GM18517 (cell line): ENCODE data around the gene GSDME.
A peak's percentile ranks its signal among the peaks of the same experiment; 100 is the strongest.

ENCODE experiments used
- ATAC-seq: cut with Tn5 transposase; IDR thresholded peaks from one replicate; pipeline ENCODE4 v1.9.1; 2021; ENCODE audit warnings: mild to moderate bottlenecking, moderate library complexity; ENCODE audit not compliant: unreplicated experiment

The GSDME gene

DNA sequence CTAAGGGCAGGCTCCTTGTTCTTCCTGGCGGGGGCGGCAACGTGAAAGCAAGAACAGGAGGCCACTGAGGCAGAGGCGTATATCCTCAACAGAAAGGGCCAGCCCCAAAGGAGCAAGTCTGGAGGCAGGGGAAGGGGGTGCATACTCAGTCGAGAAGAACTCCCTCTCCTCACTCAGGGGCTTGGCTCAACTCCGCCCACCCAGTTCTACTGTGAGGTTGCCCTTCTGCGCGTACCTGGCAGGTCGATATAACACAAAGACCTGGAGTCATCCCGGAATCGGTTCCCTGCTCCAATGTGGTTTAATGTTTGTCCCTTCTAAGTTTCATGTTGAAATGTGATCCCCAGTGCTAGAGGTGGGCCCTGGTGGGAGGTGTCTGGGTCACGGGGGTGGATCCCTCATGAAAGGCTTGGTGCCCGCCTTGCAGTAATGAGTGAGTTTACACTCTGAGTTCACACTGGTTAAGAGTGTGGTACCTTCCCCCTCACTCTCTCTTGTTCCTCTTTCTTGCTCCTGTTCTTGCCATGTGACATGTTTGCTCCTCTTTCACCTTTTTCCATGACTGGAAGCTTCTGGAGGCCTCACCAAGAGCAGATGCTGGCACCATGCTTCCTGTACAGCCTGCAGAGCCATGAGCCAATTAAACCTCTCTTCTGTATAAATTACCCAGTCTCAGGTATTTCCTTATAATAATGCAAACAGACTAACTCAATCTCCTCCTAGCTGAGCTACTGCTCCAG lies 32.6 kb downstream of the GSDME start:
- ATAC-seq, result no peak

DNA sequence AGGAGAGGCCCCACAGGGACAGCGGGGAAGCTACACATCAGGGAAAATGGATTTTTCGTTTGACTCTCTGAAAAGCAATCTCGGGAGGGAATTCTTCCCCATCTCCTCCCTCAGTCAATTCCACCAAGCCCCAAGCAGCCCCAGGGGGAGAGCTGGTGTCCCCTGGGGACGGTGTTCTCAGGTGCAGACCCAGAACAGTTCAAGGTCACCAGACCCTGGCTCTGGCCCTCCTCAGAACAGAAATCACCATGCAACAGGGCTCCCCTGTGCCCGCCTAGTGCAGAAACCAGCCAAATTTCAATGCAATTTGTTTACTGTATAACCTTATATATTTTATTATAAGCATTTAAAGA lies 34.1 kb downstream of the GSDME start:
- ATAC-seq, result no peak

DNA sequence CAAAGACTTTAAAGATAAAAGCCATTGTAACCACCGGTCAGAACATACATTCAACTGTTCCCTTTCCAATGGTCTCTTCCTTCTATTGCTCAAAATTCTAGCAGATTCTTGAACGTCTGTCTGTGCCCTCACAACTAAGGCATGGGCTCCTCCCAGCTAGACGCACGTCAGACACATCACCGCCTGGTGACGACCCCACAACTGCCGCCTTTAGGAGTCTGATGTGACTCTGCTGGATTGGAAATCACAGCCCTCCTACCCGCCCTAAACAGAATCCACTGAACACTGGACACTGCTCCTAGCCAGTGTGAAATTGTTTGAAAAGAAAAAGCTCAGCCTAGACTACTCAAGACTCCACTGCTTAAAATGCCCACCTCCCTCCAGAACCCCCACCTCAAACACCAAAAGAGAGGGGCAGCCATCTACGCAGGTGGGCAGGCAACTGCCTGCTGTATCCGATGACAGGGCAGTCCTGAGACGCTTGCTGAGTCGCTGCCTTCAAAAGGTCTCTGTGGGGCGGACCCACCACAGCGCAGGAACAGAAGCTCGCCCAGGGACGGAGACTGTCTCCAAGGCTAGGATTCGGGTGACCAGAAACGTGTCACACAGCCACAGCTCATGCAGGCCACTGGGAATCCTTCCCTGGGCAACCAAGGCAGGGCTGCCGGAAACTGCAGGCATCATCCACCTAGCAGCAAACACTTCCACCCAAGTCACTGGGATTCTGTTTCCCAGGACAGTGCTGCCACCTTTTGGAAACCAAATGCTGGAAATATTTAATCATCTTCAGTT lies 34.7 kb downstream of the GSDME start:
- no peak for ATAC-seq

DNA sequence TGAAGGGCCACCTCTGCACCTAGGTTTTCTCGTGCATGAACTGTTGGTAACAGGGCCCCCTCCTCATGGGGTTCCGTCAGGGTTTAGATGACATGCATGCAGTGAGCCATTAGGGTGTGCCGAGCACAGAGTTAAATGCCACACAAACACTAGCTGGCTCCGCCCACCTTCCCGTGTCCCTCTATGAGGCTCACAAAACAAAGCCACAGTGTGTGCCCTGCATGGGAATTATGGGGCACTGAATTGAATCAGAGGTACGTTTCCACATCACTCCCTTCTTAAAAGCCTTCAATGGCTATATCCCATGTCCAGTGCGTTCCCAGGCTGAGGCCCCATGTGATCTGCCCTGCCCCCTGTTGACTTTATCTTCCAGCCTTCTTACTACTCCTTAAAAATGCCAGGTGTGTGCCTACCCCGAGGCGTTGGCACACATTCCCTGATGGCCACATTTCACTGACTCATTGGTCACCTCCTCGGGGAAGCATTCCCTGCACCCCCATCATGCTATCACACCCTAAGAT lies 35.7 kb downstream of the GSDME start:
- no peak for ATAC-seq

DNA sequence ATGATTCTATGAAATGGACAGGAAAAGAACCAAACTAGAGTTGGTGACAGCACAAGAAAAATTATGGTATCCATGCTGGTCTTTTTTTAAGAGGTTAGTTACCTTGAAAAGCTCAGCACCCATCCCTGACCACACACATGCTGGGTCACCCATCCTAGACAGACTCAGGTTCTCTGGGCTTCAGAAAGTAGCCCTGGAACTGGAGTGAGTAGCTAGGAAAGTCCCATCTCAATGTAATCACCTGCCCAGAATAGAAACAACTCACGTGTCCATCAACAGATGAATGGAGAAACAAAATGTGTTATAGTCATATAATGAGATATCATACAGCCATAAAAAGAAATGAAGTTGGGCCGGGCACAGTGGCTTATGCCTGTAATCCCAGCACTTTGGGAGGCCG lies 37.0 kb downstream of the GSDME start:
- ATAC-seq, result no peak

DNA sequence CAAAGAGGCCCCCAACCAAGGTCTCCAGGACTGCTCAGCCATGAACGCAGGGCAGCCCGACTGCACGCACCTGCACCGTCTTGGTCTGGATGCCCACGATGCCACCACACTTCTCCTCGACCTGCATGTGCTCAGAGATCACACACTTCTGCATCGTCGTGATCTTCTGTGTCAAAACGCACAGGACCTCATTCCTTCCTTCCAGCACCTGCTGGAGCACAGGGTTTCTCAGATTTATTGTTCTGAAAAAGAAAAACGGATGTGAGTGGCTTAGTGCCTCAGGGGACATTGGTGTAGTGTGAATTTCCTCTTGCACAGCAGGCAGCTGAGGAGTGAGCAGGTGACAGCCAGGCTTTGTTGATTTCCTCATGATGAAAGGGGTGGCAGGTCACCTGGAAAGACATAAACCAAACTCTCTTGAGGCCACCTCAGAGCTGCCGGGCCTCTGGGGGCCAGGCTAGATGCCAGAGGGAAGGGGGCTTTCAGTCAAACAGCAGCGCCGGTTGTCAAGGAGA lies 38.2 kb downstream of the GSDME start:
- peak; percentile 67 for ATAC-seq

DNA sequence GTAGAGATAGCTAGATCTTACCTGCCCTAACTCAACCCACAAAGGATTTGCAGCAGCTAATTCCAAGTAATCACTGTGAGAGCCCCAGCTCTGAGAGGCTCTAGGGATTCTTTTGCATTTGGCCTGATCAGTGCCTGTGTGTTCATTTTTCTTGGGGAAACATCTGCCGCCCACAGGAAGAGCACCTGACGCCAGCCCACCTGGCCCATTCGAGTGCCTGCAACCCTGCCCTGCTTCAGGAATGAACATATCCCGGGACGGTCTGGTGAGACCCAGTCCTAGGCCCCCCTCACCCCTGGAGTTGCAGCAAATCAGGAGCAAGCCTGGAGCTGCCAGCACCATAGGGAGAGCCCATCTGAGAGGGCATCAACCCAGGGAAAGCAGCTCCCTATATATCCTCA lies 38.8 kb downstream of the GSDME start:
- no peak for ATAC-seq

DNA sequence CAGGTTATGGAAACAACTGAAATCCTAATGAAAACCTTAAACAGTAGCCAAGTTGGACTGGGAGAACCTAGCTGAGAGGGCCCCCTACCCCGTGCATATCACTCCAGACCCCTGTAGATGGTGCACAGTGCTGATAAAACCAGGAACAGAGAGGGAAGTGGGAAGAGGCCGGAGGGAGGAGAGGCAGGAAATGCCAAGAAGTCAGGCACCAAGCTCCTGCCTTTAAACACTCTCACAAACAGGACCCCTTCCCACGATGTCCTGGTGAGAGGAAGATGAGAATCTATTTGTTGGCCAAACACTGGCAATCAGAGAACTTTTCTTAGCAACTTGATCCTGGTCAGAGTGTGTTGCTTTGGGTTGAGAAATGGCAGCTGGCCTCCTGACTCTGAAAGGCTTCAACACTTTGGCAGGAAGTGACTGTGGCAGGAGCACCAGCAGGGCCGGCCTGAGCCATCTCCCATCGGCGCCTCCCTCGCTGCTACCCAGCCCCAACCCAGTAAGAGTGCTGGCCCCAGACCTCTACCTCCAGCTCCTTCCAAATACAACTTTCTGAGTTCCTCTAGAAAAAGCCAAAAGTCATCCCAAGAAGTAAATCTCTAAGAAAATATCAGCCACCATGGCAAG lies 39.5 kb downstream of the GSDME start:
- ATAC-seq, result no peak

DNA sequence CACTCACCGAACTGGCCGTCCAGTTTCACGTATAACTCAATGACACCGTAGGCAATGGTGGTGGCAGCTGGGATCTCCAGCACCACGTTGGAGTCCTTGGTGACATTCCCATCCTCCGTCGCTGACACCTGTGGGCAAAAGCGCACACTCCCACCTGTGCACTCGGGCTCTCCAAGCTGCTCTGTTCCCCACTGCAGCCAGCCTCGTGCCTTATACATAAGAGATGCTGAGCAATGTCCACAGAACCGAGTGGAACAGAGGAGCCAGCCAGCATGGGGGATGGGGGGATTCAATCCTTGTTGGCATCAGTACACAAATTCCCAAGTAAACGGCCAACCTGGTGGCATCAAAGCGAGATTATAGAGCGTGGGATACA lies 40.0 kb downstream of the GSDME start:
- no peak for ATAC-seq

DNA sequence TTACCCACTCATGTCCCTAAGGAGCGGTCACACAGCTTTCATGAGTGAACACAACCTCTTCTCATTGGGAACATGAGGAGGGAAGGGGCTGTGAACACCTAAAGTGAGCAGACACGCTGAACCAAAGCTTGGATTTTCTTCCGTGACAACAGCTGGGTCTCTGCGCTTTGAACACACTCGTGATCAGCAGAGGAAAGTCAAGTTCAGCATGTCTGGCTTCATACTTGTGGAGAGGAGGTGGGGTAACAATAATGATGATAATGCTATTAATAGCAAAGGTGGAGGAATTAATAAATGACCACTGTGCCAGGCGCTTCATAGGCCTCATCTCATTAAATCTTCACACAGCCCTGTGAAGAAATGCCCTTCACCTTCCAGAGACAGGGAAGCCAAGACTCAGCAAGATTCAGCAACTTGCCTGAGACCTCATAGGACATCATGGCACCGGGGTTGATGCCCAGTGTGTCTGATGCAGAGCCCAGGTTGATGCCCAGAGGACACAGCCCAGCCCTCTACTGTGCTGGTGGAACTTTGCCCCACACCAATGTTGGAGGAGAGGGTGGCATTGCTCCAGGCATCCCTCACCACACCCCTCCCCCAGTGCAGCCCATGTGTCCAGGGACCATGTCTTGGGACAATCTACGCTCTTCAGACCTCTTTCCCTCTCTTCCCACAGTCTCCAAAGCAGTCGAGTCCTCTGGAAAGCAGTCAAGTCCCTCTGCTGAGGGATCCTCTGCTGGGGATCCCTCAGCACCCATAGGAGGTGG lies 40.6 kb downstream of the GSDME start:
- ATAC-seq, result no peak

DNA sequence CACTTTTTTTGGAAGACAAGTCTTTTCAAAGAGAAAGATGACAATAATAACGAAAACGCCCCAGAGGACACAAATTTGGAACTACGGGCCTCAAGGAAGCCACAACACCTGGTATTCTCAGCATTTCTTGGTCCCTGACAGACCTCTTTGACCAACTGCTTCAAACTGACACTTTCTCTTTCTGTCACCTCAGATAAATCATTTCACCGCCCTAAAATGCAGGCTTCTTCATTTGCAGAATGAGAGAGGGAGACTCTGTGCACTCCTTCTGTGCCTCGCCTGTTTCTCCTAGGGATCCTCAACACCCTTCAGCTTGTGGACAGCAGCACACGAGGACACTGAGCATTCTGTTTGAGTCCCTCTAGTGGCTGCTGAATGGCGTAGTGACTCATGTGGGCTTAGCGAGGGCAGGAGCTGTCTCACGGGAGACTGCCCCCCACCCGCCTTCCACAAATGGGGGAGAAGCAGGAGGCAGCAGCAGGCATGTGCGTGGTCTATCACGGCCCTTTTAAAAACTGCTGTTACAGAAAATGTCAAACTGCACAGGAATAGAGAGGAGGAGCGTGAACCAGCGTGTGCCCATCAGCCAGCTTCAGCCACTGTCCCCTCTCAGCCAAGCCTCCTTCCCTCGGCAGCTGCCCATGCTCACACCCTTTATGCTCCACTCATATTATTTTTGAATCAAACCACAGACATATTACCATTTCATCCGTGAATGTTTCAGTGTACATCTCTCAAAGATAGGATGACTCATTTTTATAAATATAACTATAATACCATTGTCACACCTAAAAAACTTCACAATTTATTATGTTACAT lies 41.4 kb downstream of the GSDME start:
- peak; percentile 58 for ATAC-seq

DNA sequence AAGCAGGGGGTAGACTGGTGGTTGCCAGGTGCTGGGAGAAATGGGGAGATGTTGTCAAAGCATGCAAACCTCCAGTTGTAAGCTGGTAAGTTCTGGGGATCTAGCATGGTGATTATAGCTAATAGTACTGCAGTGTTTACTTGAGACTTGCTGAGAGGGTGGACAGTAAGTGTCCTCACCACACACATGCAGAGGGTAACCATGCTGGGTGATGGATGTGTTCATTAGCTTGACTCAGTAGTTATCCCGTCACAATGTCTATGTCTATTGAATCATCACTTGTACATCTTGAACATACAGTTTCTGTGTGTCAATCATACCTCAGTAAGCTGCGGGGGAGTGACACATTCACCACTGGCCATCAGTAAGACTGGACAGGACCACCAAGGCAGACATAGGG lies 42.1 kb downstream of the GSDME start:
- ATAC-seq, result no peak

DNA sequence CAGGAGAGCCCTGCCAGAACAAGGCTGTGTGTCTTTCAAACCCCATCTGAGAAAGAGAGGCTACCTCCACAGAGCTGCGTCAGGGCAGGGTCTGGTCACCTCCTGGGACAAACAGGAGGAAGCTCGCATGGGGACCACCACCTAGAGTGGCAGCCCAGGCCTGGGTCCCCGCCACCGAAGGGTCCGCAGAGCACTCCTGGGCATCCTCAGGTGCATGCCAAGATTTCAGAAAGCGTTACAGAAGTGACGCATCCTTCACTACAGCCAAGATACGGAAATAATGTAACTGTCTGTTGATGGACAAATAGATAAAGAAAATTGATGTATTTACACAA lies 42.6 kb downstream of the GSDME start:
- ATAC-seq, result no peak

DNA sequence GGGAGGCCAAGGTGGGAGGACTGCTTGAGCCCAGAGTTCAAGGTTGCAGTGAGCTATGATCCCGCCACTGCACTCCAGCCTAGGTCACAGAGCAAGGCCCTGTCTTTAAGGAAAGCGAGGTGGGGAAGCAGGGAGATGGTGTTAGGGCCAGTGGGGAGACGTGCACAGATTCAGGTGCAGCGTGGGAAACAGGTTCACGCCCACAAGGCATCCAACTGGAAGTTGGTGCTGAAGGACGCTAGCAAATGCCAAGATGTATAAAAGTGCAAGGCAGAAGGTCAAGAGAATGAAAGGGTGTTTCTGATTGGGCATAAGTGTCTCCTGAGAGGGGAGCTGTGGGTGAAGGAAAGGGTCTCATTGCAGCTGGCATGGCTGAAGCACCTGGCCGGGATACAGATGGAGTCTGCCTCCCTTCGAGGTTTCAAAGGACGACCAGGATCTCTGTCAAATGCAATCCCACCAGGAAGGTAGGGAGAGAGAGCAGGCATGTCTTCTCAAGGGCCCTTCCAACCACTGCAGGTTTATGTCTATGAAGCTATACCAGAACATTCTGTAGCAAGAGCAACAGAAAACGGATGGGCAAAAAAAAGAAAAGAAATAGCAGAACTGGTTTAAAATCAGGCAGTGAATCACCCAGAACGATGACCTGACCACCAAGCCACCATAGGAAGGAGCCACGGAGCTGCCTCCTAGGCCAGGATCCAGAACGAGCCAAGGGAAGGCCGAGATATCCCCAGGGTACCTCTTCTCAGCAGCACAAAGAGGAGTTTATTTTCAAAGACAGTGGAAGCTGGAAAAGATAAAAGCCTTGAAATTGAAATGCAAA lies 43.2 kb downstream of the GSDME start:
- no peak for ATAC-seq

DNA sequence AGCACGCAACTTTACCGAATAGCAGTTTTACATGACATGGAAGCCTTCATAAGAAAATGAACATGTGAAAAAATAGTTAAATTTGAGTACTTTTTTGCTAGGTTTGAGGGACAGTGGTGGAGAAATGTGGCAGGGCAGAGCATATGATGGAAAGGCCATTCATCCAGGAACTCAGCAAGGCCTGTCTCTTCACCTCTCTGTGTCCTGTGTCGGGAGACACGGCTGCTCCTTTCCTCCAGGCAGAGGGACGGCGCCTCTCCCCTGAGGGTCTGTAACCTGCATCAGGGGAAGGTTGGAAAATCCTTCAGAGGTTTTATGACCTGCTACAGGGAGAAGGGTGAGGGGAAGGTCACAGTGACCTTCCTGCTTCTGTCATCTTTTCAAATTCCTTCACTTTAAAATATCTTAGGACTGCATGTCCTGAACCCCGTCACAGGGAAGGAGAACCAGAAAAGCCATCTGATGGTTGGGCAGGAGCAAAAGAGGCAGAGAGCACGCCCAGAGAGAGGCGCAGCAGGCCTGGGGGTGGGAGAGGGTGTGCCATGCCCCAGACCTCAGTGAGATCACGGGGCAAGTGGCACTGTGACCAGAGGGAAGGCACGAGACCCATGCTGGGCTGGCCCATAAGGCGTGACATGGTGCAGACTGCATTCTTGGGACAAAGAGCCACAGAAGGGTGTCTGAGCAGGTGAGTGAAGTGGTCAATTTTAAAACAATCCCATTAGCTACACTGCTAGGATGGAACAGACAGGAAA lies 44.0 kb downstream of the GSDME start:
- no peak for ATAC-seq

DNA sequence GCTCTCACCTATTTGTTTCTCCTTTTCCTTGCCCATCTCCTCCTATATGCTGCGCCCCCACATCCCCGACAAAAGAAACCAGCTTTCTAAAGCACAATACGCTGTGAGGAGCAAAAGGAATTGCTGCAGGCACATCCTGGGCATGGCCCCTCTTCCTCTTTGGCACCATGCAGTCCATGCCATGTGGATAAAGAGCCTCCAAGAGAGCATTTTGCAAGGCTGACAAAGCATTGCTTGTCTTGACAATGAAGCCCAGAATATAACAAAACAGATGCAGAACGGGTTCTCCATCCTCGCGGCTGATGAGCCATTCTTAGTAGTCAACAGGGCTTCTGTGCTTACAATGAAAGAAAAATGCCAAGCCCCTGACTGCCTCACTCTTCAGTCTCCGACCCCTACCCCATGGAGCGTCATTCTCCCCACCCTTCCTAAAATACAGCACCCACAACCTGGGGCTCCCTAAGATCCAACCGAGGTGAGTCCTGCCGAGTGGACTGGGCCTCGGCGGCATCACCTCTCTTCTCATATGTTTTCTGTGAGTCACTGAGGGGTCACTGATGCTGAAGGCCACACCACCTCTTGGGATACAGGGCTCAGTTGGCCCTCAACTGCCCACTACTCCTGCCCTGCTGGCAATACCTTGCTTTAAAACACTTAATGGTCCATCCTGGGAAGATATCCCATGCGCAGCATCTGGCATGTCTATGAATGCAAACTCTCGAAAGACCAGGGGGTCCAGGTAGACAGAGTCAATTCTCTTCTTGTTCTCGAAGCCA lies 47.5 kb downstream of the GSDME start:
- ATAC-seq, result no peak

DNA sequence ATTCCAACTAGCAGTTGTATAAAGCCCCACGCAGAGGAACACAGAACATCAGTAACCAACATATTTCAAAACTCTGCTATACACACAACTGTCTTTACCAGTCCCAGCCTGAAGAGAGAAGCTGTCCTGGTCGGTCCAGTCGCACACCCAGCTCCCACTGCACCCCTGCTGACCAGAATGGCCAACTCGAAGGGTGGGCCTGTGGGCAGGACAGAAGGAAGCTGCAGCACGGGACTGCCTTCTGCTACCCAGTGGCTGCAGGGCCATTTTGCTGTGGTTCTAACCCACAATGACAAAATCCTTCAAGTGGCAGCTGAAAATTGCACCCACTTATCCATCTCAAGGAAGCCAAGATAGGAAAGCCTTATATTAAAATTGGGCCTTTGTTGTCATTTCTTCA lies 48.2 kb downstream of the GSDME start:
- ATAC-seq, result no peak
